HG02884 (cell line): ENCODE data around the gene DCUN1D3.

Experiments
- ATAC-seq: cut with Tn5 transposase; IDR thresholded peaks from one replicate; pipeline ENCODE4 v1.9.1; 2021; ENCODE audit warnings: mild to moderate bottlenecking, moderate library complexity; ENCODE audit not compliant: unreplicated experiment

The DCUN1D3 gene

DNA sequence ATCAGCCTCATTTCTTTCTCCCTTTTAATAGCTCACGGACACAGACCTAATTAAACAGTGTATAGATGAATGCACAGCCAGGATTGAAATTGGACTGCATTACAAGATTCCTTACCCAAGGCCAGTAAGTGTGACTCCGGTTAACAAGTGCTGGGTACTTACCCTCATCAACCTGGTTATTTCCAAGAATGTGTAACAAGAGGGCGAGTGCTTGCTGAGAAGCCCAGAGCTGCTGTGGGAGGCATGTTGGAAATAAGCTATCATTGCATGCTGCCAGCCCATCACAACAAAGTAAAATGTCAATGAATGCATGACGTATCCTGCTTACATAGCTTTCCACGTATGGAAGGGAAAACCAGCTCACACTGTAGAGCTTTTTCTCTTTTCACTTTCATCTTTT is 19.9 kb upstream of the DCUN1D3 start:
- ATAC-seq, result no peak

DNA sequence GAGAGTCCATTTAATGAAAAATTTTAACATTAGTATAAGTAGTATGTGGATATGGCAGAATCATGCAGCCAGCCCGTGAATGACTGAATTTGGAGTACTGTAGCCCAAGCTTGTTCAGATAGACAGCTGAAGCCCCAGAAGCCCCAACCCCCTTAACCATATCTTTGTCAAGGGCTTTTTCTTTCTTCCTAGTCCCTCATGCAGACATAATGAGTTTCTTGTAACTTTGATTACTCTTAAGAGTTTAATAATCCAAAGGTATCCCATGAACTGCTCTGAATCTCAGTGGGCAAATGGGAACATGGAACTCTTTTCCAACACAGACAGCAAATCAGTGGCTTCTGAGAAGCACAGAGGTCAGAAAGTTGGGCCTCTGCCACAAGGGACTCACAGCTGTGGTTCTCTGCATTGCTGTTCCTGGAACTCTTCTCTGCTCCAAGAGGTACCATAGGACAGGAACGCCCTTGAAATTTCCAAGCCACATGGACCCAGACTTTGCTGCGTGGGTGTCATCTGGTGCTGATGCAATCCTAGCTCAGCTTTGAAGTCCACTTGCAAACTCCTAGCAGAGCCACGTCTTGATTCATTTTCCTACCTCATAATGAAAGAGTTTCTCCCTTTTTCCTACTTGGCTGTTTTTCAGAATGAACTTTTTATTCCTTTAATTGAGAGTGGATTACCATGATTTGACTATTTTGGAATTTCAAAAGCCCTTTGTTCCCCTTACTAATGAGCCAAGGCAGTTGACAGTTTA is 18.5 kb upstream of the DCUN1D3 start:
- ATAC-seq, result no peak

DNA sequence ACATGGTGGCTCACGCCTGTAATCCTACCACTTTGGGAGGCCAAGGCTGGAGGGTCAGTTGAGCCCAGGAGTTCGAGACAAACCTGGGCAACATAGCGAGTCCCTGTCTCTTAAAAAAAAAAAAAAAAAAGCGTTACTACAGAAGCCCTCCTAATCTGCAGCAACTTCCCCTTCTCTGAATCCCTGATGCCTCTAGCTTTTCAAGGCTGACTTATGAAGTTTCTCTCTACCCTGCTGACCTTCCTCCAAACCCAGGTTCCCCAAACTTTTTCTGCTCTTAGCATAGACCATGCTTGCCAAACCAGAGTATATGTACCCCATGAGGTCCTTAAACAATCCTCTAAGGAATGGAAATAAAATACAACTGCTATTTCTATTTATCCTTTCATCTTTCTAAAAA is 16.8 kb upstream of the DCUN1D3 start:
- no peak for ATAC-seq

DNA sequence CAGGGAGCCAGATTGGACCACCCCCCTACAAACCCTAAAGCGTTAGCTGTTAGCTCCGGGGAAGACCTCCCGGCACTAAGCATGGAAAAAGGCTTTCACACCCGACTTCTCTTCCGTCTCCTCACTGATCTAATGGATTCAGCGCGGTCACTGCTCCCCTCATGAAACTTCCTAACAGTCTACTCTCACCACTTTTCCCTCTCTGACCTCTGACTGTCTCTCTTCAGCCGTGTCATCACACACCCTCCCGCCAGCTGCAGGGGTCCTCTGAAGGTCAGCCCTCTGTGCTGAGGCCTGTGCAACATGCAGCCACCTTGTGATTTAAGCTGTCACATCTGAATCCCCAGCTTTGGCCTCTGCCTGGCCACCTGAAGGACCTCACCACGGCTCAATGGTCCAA is 16.1 kb upstream of the DCUN1D3 start:
- ATAC-seq, result no peak

DNA sequence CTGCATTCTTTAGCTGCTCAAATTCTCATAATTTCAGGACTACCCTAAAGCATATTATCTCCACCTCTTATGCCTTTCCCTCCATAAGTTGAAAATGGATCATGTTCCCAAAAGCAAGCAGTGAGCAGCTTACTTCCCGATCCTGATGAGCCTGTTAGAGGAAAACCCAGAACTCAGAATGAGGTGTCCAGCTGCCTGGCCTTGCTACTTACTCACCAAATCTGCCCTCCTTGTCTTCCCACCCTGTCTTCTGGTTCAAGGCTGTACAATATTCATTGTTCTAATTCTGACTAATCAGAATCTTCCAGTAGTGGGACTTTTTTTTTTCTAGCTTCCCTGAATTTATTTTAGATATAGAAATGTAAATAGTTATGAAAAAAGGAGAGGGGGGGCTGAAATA is 11.2 kb upstream of the DCUN1D3 start:
- ATAC-seq, result no peak

DNA sequence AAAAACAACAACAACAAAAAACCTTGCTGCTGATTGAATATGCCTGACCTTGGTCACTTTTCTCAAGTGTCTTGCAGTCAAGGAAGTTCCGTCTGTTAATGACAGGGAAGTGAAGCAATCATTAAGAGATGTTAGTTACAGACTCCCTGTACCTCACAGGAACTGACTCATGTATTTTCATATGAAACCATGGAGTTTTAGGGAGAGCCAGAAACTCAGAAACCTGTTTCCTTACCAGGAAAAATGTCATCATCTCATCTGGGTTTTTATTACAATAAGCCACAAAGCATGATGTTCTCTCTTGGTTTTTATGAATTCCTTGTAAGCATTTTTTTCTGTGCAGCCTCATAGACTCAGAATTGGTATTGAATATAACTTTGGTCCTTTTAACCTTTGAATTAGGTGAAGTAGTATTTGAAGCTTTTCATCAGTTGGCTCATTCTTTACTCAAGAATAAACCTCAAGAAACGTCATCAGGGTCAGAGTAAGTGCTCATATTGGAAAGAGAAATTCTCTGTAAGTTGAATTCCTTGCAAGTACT is 10.7 kb upstream of the DCUN1D3 start:
- ATAC-seq, result no peak

DNA sequence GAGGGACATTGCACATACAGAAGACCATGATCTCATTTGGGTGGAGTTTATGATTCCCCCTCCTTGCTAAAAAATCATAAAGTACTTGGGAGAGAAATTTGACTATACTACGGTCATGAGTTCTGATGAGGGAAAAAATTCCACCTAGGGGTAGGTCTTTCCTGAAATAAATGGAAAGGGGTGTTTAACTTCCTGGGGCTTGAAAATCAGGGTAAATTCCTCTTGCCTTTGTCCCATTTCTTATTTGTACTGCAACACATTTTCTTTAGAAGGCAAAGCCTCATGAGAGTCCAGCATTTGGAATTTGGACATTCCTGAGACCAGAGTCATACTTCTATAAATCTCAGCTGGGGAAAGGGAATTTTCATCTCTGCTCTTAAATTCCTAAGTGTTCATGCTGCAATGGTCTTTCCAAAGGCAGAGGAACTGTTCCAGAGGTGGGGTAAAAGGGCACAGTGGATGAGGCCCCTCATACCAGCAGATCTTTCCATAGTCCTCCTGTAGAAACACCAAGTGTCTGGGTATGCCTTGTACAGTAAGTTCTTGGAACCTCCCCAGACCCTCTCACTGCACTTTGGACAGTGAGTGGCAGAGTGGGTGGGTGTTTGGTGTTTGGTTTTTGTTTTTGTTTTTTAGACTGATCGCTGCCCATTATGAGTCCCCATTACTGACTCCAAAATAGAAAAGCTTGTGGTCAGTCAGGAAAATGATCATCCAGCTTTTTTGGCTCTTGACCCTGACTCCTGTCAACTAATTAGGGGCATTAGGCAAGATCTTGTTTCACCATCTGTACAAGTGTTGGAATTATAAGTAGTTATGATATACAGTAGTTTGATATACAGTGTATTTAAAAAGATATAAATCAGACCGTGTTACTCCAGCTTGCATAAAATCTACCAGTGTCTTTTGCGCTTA is 6.4 kb upstream of the DCUN1D3 start:
- ATAC-seq, result no peak

DNA sequence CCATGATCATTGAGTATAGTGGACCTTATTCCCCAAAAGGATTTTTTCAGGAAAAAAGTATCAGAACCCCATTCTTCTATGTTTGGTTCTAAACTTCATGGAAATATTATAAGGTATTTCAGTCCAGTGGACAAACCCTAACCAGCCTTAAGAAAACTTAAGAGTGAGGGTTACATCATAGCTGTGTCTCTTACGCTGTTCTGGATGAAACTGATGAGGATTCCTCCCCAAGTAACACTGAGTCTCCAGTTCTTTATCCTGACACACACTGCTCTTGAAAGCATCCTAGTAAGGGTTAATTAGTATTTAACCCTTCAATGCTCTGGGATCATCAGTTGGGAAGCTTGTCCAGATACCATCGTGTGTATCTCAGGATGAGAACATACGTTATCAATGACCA is 5.4 kb upstream of the DCUN1D3 start:
- no peak for ATAC-seq

DNA sequence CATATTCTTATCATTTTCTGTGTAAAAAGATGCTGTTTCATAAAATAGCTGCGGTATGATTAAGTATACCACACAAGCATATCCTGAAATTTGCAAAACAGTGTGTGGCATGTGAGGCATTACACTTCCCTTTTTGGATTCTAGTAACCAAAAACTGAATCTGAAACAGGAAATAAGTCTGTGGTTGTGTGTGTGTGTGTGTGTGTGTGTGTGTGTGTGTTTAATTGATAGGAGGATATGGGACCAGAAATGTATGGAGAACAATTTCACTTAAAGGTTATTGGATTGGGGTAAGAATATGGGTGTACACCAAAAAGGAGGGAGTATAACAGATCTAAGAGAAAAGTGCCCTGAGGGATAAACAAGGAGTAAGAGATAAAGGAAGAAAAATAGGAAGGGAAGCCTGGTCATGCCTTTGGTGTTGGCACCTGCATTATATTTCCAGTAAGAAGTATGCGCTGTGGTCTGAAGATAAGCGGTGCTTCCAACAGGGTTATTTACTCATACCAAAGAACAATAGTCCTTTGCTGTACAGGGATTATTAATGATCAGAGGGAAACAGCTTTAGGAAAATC is 4.4 kb upstream of the DCUN1D3 start:
- no peak for ATAC-seq

DNA sequence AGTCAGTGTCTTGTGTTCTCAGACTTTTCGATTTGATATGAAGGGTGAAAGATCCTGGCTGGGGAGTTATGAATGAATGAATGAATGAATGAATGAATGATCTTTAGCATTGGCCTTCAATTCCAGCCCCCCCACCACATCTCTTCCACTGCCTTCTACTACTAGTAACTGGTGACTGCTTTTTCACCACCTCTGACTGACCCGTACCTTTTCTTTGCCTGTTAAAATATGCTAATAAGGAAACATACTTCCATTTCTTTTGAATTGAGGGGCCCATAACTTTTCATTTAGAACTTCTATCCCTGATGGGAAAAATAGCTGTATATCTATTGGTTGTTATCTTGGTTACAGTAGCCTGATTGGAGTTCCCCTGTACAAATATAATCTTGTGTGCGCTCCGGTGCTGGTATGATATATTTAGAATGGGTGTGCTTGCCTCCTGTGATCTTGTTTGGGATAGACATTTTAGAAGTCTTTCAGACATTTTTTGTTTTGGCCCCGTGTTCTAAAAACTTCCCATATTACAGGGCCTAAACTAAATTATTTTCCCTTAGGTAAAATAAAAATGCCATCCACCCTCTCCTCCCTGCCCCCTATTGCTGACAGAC is 3.8 kb upstream of the DCUN1D3 start:
- ATAC-seq, result no peak

DNA sequence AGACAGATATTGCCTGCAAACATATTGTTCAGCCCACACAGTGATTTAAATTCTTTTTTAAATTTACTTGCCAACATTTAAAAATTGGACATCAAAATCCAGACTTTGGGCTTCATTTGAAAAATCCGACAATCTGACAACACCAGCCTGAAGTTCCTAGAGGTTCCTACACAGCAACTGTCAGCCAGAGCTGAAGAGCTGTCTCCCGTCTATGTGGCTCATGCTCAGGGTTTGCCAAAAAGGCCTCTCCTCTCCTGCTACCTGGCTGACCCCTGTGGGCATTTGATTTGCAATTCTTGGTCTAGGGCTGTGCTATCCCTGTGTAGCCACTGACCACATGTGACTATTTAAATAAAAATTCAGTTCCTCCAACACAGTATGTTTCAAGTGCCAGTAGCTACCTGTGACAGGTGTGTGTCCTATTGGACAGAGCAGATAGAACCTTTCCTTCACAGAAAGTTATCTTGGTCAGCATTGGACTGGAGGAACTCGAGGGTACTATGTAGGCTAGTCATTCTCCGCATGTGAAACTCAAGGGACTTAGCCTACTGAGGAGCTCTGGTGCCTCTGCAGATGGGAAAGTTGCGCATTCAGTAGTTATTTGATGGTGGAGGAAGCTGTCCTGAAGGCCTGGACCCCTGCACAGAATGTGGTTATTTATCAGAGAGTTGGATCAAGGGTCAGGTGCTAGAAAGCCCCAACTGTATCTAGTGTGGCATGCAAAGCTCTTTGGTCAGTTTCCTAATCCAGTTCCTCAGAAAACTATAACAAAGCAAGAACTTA is 3.1 kb upstream of the DCUN1D3 start:
- ATAC-seq, result no peak

DNA sequence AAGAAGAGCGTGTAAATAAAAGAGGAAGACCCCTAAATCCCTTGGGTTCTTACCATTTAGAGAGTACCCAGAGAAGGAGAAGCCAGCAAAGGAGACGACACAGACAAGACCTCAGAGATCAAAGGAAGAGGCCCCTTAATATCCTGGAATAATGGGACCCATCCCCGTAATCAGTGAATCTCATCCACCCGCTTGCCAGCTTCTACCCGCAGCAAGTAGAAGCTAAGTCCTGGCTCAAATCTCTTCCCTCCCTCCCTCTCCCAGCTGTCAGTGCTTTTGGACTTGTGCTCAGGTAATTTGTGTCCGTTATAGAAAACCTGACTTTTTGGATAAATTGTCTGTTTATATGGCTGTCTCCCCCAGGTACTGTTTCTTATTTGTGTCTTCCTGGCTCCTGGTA is 2.3 kb upstream of the DCUN1D3 start:
- no peak for ATAC-seq

DNA sequence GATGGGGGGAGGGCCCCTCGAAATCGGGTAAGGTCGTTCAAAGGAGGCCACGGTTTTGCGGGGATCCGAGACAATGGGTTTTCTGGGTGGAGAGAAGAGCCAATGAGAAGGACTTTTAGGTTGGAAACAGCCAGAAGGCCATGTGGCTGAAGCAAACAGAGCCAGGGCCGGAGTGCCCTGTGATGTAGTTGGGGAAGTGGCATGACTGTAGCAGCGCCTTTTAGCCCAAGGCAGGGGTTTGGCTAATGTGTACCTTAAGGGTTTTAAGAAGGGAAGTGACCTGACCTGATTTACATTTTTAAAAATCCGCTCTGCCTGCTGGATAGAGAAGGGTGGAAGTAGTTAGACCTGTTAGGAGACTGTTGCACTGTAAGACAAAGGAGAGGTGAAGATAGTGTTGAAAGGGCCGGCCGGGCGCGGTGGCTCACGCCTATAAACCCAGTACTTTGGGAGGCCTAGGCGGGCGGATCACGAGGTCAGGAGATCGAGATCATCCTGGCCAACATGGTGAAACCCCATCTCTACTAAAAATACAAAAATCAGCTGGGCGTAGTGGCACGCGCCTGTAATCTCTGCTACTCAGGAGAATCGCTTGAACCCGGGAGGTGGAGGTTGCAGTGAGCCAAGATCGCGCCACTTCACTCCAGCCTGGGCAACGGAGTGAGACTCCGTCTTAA is 1.4 kb upstream of the DCUN1D3 start:
- no peak for ATAC-seq

DNA sequence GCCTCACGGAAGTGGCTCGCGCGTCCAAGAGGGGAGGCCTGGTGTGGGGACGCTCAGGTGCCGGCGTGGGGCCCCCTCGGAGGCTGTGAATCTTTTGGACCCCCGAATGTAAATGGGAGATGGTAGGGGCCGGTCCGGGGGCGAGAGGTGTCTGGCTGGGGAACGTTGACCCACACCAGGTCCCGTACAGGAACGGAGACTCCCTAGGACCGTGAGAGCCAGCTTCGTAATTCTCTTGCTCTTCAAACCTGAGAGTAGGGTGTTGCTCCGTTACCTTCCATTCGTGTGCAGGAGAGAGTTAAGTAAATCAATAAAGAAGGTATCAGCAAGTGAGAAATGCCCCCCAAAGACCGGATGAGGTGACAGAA is 894 bp upstream of the DCUN1D3 start:
- no peak for ATAC-seq

DNA sequence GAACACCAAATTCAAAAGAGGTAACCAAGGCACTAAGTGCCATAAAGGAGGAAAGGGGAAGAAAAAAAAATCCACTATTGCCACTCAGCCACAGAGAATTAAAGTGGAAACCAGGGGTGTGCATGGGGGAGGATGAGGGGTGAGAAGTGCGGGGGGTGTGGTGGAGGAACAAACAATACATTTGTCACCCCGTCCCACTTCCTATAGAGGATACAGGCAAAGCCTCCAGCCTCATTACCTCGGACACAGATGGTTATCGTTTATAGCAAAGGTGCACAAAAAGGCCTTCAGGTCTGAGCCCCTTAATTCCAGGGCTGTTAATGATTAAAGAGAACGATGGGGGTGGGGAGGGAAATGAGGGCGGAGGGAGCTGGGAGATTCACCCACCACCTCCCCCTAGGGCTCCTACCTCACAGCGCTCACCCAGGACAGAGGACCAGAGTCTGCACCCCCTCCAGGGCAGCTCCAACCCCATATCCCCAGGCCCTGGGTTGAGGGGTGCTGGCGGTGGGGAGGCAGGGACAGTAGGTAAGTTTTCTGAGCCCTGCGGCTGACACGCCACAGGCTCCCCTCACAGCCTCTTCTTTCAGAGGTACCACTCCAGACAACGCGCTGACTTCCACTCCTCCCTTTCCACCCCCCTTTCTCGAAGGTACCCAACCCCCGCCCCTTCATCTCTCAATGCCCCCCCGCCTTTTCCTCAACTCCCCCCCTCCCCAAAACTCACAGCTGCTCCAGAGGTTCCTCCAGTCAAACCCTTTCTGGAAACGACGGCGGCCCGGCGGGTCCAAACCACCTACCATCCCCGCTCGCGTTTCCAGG is 470 bp downstream of the DCUN1D3 start:
- no peak for ATAC-seq

DNA sequence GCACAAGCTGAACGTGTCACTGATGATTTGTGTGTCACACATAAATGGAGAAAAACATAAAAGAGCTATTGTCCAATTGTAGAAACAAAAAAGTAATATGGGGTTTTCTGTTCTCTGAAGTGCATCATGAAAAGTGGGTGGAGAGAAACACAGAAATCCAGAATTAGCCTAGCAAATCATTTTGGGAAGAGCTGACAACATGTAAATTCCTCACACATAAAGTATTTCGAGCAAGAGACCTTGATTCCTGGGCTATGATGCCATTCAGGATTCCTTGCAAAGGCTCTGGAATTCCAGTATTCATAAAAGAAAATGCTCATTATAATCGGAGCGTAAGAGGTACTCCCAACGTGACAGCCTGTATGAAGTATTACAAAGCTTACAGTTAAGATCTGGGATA is 1.1 kb downstream of the DCUN1D3 start:
- ATAC-seq, result no peak

DNA sequence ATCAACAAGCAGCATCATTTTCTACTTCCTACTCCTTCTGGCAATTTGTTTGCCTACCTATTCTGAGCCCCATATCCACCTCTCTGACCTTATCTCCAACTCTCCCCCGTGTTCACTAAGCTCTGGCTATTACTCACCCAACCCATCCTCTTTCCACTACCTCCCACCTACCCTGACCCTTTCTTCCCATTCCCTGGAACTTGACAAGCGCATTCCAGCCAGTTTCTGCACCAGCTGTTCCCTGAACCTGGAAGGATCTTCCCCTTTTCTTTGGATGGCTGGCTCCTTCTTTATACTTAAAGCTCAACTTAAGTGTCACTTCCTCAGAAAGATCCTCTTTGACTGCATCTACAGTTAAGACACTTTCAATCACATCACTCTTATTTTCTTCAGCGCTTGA is 2.2 kb downstream of the DCUN1D3 start:
- no peak for ATAC-seq

DNA sequence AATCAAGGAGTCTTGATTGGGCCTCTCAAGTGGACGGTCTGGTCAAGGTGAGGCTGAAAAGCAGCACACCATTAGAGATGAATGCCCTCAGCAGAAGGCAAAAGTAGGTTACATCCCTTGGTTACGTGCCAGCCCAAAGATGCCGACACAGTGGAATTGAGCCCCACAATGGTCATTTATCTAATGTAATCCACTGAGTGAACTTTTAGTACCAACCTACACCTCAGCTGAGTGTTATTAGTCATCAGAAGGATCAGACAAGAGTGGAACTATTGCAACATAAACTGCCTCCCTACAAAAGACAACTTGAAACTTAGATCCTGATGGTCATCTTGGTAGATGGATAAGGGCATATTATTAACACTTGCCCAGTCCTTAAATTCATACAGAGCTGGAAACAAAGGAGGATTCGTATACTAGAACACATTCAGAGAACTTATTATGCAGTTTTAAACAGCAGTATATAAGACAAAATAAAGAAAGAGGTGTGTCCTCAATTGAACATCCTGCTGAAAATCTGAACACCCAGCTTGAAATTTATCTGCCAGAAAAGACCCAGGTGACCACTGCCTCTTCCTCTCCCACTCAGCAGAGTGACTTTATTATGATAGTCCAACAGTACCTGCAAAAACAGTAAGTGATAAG is 2.8 kb downstream of the DCUN1D3 start:
- no peak for ATAC-seq

DNA sequence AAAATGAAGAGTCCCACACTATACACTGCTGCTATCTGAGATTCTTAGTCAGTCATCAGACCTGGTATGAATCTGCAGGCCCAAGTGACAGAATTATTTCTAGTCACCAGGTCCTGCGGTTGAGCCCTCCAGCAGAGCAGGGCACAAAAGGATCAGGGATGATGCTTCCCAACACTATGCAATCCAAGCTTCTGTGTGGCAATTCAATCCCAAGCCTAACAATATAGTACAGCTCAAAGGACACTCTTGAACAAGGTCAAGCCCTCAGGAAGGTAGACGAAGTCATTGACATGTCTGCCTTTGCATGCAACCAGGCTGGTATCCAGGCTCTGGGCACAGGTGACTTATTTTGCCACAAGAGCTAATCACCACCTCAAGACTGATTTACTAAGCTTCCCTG is 5.8 kb downstream of the DCUN1D3 start:
- no peak for ATAC-seq
